Measurements from ENCODE around the gene GPSM1. TPM values are rescaled to one million over a fixed set of nuclear protein-coding genes. Genes with fewer than 3 reads are reported as not detected.

GPSM1 gene
- total RNA-seq, 1 donor from 2014 or later: 140 TPM

GRCh38 chr9:136395345-136396218 is 68.2 kb downstream of the GPSM1 start:
- H3K27ac Mint-ChIP-seq (ENCODE audit: unreplicated experiment): no peak overlapping the region
- H3K36me3 Mint-ChIP-seq (ENCODE audit: unreplicated experiment): no peaks in the 10 kb centered on the region
- no peak for DNase-seq
- peaks cover 3% of the 10 kb centered on the region for H3K4me1 Mint-ChIP-seq (ENCODE audit: low read depth, unreplicated experiment)
- TF ChIP-seq, protein P1, sequence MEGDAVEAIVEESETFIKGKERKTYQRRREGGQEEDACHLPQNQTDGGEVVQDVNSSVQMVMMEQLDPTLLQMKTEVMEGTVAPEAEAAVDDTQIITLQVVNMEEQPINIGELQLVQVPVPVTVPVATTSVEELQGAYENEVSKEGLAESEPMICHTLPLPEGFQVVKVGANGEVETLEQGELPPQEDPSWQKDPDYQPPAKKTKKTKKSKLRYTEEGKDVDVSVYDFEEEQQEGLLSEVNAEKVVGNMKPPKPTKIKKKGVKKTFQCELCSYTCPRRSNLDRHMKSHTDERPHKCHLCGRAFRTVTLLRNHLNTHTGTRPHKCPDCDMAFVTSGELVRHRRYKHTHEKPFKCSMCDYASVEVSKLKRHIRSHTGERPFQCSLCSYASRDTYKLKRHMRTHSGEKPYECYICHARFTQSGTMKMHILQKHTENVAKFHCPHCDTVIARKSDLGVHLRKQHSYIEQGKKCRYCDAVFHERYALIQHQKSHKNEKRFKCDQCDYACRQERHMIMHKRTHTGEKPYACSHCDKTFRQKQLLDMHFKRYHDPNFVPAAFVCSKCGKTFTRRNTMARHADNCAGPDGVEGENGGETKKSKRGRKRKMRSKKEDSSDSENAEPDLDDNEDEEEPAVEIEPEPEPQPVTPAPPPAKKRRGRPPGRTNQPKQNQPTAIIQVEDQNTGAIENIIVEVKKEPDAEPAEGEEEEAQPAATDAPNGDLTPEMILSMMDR (IDR thresholded peaks at IDR 0.05; ENCODE audit: partially characterized antibody, unreplicated experiment): no peak
- H3K4me3 Mint-ChIP-seq (ENCODE audit: unreplicated experiment): no peak overlapping the region
- H3K27me3 Mint-ChIP-seq (ENCODE audit: unreplicated experiment): peaks cover 8% of the 10 kb centered on the region
- peaks cover 5% of the 10 kb centered on the region for H3K9me3 Mint-ChIP-seq (ENCODE audit: unreplicated experiment)

DNA sequence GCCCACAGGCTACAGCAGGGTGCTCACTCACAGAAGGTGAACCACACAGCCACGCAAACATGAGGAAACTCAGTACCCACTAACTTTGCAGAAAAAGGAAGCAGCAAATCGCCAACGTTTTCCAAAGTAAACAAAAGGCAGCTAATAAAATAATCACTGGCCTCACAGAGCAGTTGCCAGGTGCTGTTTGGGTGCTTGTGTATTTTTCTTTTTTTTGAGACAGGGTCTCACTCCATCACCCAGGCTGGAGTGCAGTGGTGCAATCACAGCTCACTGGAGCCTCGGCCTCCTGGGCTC is 68.8 kb downstream of the GPSM1 start:
- Mint-ChIP-seq H3K36me3 (ENCODE audit: unreplicated experiment) (no peaks in the 10 kb centered on the region), H3K4me1 (ENCODE audit: low read depth, unreplicated experiment) (peaks cover 3% of the 10 kb centered on the region), H3K4me3 (ENCODE audit: unreplicated experiment) (no peak overlapping the region), H3K27ac (ENCODE audit: unreplicated experiment) (no peak overlapping the region), H3K9me3 (ENCODE audit: unreplicated experiment) (peaks cover 5% of the 10 kb centered on the region), H3K27me3 (ENCODE audit: unreplicated experiment) (peaks cover 8% of the 10 kb centered on the region)
- DNase-seq: no peak
- TF ChIP-seq, protein P1 (IDR thresholded peaks at IDR 0.05; ENCODE audit: partially characterized antibody, unreplicated experiment): no peak

GRCh38 chr9:136397643-136398042 is 70.3 kb downstream of the GPSM1 start:
- Mint-ChIP-seq H3K4me3 (ENCODE audit: unreplicated experiment) (no peak overlapping the region), H3K36me3 (ENCODE audit: unreplicated experiment) (no peaks in the 10 kb centered on the region), H3K27ac (ENCODE audit: unreplicated experiment) (no peak overlapping the region), H3K4me1 (ENCODE audit: low read depth, unreplicated experiment) (peaks cover 3% of the 10 kb centered on the region), H3K27me3 (ENCODE audit: unreplicated experiment) (peaks cover 10% of the 10 kb centered on the region), H3K9me3 (ENCODE audit: unreplicated experiment) (peaks cover 5% of the 10 kb centered on the region)
- no peak for DNase-seq
- TF ChIP-seq, protein P1 (IDR thresholded peaks at IDR 0.05; ENCODE audit: partially characterized antibody, unreplicated experiment): no peak

DNA sequence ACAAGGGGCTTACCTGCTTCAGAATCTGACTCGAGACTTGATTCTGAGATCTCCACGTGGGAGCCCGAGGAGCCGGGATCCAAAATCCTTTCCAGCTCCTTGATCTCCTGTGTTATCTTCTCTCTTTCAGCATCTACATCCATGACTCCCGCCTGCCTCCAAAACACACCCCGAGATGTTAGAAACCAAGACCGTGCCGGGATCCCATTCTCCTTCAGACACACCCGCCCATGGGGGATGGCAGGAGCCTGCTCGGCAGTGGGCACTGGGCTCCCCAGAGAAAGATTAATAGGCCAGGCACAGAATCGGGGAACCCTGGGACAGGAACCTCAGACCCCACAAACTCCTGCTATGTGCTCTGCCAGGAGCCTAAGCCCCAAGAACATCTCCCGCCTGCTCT is 70.9 kb downstream of the GPSM1 start:
- Mint-ChIP-seq H3K36me3 (ENCODE audit: unreplicated experiment) (no peaks in the 10 kb centered on the region), H3K27me3 (ENCODE audit: unreplicated experiment) (peaks cover 10% of the 10 kb centered on the region), H3K9me3 (ENCODE audit: unreplicated experiment) (peaks cover 5% of the 10 kb centered on the region), H3K4me3 (ENCODE audit: unreplicated experiment) (peak overlapping the region; percentile 91), H3K27ac (ENCODE audit: unreplicated experiment) (peak overlapping the region; percentile 1), H3K4me1 (ENCODE audit: low read depth, unreplicated experiment) (peaks cover 3% of the 10 kb centered on the region)
- TF ChIP-seq, protein P1 (IDR thresholded peaks at IDR 0.05; ENCODE audit: partially characterized antibody, unreplicated experiment): no peak
- DNase-seq: no peak
